Measurements from ENCODE around the gene UNK. TPM values are rescaled to one million over a fixed set of nuclear protein-coding genes. Genes with fewer than 3 reads are reported as not detected.
A peak's percentile ranks its signal among the peaks of the same experiment; 100 is the strongest.

The UNK gene
- total and polyA plus RNA-seq, 2 of the 13 experiments (the other 11 are each of a cell fraction or from before 2014, with no cell fraction given) = 31.6 to 33.0 TPM

DNA sequence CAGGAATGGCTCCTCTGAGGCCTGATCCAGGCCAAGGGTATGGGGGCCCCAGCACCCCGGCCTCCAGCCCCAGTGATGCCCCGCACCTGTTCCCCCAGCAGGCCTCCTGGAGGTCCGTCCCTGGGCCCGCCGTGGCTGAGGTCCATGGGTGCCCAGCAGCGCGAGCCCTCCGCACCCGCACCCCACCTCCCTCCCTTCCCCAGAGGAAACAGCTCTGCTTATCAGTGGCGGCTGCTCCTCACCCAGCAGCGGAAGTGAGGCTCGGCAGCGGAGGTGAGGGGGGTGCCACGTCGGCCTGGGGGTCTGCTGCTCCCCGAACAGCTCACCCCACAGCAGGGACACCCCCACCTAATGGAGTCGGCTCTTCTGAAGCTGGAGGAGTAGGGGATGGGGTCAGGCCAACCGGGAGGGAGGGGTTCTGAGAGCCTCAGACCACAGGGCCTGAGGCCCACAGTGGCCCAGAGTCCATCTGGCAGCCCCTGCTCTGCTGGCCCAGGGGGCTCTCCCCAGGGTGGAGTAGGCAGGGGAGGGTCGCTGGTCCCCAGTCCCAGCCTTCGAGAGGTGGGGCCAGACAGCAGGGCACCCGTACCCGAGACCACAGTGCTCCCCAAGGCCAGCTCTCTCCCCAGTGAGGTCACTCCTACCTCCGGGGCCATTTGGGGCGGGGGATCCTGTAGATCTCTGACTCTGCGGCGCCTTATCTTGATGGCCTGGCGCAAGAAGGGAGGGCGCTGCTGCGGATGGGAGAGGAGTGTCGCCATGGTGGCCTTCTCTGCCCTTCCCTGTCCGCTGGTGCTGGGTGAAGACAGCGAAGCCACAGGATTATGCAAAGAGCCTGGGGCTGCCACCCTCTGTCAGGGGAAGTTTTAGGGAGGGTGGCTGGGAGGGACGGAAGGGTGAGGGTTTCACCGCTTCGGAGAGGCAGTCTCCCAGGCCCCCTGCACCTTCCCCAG is 59.2 kb downstream of the UNK start, which contains the start of gene UNC13D (continued):
- TF ChIP-seq ZNF350 (CRISPR knock-in tag; IDR thresholded peaks at IDR 0.05; ENCODE audit: borderline replicate concordance, low read depth) (peak; percentile 57), RBFOX2 (IDR thresholded peaks at IDR 0.05; ENCODE audit: low read depth, low read length) (peak; percentile 76), HNRNPLL (IDR thresholded peaks at IDR 0.05; ENCODE audit: low read depth, low read length, poor library complexity, severe bottlenecking) (peak; percentile 57), ZNF143 (CRISPR knock-in tag; IDR thresholded peaks at IDR 0.05) (0 out of 2 replicates have a peak, but pooled peaks have one; percentile 8), ARNT2 (CRISPR knock-in tag; IDR thresholded peaks at IDR 0.05; ENCODE audit: low read depth) (0 out of 2 replicates have a peak, but pooled peaks have one; percentile 50), ZFY (CRISPR knock-in tag; IDR thresholded peaks at IDR 0.05) (peak; percentile 75), PCBP2 (optimal IDR thresholded peaks at IDR 0.05; ENCODE audit: low read depth, low read length, poor library complexity, severe bottlenecking) (no peak), MEIS2 (CRISPR knock-in tag; IDR thresholded peaks at IDR 0.05) (peak; percentile 16; the same call in 1 of the 2 replicates), ZNF446 (CRISPR knock-in tag; IDR thresholded peaks at IDR 0.05) (0 out of 2 replicates have a peak, but pooled peaks have one; percentile 34), ZNF672 (CRISPR knock-in tag; IDR thresholded peaks at IDR 0.05) (no peak), ZNF614 (CRISPR knock-in tag; IDR thresholded peaks at IDR 0.05; ENCODE audit: borderline replicate concordance) (peak; percentile 23; the same call in 1 of the 2 replicates), ZNF644 (CRISPR knock-in tag; IDR thresholded peaks at IDR 0.05; ENCODE audit: low read depth) (0 out of 2 replicates have a peak, but pooled peaks have one; percentile 12), ZMAT3 (CRISPR knock-in tag; conservative IDR thresholded peaks at IDR 0.05) (peak; percentile 19; the same call in 1 of the 2 replicates), JDP2 (CRISPR knock-in tag; IDR thresholded peaks at IDR 0.05; ENCODE audit: borderline replicate concordance) (no peak), THAP11 (CRISPR knock-in tag; IDR thresholded peaks at IDR 0.05) (peak; percentile 27; the same call in 1 of the 2 replicates), ZNF547 (CRISPR knock-in tag; IDR thresholded peaks at IDR 0.05) (peak; percentile 91), ZNF224 (CRISPR knock-in tag; IDR thresholded peaks at IDR 0.05) (no peak; the same call in 1 of the 2 replicates), CBX1 (IDR thresholded peaks at IDR 0.05; ENCODE audit: low read depth) (no peak), ZNF777 (CRISPR knock-in tag; IDR thresholded peaks at IDR 0.05) (peak; percentile 37; the same call in 1 of the 2 replicates), NR2C2 (CRISPR knock-in tag; IDR thresholded peaks at IDR 0.05; ENCODE audit: borderline replicate concordance) (peak; percentile 44; the same call in 1 of the 2 replicates), ZBTB42 (CRISPR knock-in tag; IDR thresholded peaks at IDR 0.05) (peak; percentile 53; the same call in 1 of the 2 replicates), ZNF746 (CRISPR knock-in tag; IDR thresholded peaks at IDR 0.05) (0 out of 2 replicates have a peak, but pooled peaks have one; percentile 17)
- TF ChIP-seq, protein P1, sequence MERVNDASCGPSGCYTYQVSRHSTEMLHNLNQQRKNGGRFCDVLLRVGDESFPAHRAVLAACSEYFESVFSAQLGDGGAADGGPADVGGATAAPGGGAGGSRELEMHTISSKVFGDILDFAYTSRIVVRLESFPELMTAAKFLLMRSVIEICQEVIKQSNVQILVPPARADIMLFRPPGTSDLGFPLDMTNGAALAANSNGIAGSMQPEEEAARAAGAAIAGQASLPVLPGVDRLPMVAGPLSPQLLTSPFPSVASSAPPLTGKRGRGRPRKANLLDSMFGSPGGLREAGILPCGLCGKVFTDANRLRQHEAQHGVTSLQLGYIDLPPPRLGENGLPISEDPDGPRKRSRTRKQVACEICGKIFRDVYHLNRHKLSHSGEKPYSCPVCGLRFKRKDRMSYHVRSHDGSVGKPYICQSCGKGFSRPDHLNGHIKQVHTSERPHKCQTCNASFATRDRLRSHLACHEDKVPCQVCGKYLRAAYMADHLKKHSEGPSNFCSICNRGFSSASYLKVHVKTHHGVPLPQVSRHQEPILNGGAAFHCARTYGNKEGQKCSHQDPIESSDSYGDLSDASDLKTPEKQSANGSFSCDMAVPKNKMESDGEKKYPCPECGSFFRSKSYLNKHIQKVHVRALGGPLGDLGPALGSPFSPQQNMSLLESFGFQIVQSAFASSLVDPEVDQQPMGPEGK (CRISPR knock-in tag; IDR thresholded peaks at IDR 0.05) = peak; percentile 84
- TF ChIP-seq, protein P2, sequence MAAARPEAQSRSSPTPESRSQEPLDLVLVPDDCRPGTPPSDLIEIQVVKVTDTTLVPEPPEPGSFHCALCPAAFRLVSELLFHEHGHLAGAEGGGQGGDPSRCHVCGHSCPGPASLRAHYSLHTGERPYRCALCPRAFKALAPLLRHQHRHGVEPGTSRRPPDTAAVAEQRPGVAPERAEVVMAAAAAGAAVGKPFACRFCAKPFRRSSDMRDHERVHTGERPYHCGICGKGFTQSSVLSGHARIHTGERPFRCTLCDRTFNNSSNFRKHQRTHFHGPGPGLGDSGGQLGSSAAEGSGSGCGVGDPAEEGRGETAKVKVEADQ (CRISPR knock-in tag; IDR thresholded peaks at IDR 0.05; ENCODE audit: borderline replicate concordance) = peak; percentile 58; the same call in 1 of the 2 replicates

Data from HepG2 (cell line).